NCI-H2227 (cell line): ENCODE results near the gene PRPS2.

Experiments
- DNase-seq: peaks from one replicate; lab custom pipeline; 2025; ENCODE audit not compliant: unreplicated experiment; lab: John Stamatoyannopoulos, UW

PRPS2 gene

DNA sequence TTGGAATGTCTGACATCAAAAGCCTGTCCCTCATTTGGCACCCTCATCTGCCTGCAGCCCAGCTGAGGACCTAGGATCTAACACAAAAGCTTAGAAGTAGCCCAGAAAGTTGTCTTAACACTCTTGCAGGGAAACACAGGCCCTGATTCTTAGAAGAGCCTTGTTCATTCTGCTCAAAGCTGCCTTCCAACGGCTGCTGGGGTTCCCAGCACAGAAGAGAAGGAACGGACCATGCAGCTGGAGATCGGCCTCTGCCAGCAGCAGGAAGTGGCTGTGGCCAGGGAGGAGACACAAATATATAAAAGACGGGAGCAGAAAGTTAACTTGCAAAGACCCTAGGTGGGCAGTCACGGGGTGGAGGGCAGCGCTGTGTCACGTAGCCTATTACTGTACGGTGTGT lies 20.4 kb downstream of the PRPS2 start:
- DNase-seq: no peak

DNA sequence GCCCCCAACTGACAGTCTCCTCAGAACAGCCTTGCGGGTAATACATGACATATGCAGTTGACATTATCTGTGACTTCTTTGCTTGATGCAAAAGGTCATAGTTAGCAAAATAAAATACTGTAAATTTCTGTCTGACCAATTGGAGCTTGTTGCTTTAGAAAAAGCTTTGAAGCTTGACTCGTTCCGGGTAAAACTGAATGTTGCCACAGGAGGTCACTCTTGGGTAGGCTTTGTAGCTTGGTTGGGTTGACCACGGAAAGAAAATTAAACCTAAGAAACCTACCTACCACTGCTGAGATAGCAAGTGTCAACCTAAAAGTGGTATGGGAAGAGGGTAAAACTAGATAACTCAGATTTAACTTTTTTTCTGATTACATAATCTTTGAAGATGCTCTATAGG lies 23.2 kb downstream of the PRPS2 start:
- peak; percentile 72 for DNase-seq

DNA sequence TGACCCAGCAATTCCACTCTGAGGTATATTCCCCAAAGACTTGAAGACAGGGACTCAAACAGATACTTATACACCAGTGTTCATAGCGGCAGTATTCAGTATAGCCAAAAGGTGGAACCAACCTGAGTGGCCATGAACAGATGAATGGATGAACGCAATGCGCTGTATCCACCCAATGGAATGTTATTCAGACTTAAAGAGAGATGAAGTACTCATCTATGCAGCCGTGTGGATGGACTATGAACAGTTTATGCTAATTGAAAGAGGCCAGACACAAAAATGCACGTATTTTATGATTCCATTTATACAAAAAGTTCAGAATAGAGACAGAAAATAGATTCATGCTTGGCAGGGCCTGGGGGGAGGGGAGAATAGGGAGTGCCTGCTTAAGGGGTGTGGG lies 26.3 kb downstream of the PRPS2 start:
- no peak for DNase-seq

DNA sequence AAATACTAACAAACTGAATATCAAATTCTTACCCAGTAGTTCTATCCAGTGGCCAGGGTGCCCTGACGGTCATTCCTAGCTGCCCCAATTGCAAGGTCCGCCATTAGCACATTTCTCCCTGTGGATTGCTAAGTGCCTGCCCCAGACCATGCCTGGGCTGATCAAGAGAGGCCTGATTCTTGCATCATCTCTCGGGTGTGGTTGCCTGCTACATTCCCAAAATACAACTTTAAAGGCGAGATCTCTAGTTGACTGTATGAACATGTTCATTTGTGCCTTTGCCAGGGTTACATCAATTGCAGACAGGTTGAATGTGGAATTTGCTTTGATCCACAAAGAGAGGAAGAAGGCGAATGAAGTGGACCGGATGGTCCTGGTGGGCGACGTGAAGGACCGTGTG lies 28.0 kb downstream of the PRPS2 start:
- DNase-seq: no peak

DNA sequence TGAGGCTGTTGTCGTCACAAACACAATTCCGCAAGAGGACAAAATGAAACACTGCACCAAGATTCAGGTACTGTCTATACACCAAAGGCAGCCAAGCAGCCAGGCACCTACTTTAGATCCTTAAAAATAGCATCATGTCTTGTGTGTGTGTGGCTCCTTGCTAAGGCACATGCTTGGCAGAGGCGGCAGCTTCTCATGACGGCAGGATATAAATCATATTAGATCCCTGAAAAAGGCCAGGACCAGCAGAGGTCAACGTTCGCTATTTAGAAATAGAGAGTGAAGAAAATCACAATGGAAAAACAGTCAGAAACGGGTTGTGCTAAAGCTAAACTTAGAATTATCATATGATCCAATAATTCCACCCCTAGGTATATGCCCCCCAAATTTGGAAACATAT lies 29.5 kb downstream of the PRPS2 start:
- DNase-seq: no peak

DNA sequence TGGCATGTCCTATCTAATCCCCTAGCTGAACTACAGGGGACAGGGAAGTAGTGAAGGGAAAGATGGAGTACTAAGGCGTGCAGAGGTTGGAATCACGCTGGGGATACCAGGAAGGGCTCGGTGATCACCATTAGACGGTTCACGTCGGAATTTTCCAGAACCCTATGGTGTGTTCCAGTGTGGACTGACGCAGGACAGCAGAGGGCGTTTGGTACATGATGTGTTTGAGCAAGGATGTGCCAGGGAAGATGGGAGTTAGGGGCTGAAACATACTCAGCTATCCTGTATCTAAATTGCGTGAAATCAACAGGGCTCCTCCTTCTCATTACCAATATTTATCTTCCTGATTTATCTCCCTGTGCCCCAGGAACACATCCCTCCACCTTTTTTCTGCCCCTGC lies 33.7 kb downstream of the PRPS2 start:
- DNase-seq: no peak

DNA sequence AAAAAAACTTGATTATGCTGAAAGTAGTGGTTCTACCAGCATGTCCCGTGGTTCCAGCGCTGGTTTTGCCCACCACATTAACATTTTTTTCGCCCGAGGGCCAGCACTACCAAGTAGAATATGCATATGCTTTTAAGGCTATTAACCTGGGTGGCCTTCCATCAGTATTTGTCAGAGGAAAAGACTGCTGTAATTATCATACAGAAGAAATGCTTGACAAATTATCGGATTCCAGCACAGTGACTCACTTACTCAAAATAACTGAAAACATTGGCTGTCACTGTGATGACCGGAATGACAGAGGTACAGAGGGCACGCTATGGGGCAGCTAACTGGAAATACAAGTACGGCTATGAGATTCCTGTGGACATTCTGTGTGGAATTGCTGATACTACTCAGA lies 34.6 kb downstream of the PRPS2 start:
- DNase-seq: no peak

DNA sequence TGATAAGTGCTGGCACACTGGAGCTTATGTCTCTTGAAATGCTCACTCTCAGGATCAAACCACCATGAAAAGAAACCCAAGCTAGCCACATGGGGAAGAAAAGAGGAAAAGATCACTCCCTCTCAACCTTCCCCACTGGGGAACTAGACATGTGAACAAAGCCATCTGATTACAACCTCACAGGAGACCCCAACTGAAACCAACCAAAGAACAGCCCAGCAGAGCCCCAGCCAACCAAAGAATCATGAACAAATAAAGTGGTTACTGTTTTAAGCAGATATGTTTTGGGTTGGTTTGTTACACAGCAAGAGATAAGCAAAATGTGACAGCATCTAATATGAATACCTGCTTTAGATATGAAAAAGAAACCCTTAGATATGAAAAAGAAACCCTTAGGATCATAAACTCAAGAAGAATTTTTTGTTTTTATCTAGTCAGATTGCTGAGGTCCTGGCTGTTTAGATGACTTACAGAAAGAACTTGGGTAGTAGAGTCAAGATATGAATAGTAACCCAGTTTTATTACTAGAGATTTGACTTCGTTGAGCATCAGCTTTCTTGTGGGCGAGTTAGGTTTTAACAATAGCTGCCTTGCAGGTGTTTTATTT lies 52.0 kb downstream of the PRPS2 start:
- DNase-seq: no peak

DNA sequence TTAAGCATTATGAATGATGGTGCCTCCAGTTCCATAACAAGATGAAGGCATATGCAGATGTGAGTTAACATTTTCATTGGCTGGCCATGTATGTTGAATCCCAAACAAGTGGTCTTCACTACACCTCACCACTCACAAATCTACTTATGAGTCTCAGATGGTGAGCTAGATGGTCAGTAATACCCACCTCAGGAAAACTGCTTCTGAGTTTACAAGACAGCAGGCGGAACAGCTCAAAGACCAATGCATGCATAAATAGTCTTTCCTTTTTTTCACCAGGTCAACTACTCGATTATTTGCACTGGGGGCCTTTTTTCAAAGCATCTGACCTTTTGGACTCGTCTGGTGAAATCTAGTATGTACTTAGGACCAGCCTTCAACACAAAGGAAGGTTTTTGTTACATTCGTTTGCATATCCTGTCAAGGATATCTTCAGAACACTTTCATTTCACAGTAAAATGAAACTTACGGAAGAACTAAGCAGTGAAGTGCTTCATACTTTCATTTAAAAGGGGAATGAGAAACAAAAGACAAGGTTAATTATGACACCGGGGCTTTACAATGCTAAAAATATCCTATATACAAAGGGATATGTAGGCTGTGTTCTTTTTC lies 52.6 kb downstream of the PRPS2 start:
- DNase-seq: no peak

DNA sequence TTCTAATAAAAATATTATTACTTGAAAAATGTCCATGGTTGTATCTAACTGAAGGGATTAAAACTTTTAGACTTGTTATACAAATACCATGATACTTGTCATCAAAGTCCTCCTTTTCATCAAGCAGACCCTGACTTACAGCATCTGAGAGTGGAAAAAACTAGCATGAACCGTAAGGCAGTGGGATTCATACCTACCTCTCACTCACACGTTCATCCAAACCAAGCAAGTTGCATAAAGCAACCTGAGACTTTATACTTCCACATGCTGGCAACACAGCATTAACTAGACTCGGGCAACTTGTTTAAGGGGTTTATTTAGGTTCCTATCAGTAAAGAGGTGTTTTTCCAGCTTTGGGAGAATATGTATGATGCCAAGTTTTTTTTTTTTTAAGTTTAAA lies 53.1 kb downstream of the PRPS2 start:
- no peak for DNase-seq

DNA sequence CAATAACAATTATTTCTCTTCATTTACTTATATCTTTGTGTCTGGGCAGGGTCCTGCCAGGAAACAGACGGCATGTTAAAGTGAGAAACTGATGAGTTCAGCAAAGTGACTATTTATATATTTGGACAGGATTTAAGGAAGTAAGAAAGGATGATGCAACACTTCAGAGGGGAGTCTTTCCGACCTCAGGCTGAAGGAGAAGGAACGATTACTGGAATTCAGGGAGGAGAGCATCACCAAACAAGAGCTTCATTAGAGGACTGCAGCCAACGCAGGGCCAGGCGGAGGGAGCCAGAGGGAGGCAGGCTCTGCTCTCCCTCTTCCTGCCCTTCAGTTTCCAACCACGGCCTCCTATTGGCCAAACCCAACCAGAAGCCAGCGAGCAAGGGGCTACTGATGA lies 74.1 kb downstream of the PRPS2 start:
- no peak for DNase-seq

DNA sequence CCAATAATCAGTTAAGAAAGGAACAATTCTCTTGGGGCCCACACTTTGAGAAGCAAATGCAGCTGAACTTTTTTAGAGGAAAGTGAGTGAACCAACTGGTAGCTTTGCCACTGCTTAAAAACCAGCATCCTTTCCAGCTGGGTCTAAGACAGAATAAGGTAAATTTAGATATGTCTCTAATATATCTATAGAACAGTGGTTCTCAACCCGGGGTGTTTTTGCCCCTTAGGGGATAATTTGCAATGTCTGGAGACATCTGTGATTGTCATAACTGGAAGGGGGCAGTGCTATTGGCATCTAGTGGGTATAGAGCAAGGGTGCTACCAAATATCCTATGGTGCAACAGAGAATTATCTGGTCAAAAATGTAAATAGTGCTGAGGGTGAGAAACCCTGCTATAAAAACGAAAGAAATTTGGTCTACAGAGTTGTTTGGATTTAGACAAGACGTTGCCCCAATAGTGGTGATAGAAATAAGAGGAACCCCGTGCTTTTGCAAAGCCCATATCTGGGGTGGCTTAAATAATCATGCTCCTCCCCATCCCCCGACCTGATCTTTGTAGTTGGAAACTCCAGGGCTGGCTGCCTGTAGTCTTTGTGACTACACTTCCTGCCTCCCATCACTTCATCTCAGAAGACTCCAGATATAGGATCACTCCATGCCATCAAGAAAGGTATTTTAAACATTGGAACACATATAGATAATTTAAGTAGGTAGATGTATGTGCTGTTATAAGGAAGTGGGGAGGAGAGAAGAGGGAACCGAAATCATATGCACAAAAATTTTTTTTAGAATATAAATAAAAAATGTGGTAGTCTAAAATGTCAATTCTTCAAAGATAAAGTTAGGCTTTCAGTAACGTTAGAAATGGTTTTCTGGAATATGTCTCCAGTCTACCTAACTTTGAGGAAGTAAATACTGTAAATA lies 75.5 kb downstream of the PRPS2 start, which contains the start of gene TLR7:
TLR7 (plus strand) TSS at position 622 of the 927 bp plus-strand sequence. CDS start 507 bp downstream, outside the sequence.
- DNase-seq: no peak

DNA sequence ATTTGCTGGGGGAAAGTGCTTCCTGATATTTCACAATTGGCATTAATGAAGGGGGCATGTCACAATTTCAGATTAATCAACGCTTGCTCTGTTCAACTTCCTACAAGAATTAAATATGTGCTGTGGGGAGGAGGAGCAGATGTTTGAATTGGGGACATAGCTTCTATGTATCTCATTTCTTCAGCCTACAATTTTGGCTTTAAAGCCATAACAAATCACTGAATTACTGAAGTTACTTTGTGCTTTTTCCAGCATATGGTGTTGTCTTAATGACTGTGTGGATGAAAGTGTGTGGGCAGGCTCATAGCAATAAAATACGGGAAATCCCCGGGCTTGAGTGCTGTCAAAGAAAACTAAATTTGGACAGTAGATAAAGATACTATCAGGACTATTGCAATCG lies 76.5 kb downstream of the PRPS2 start:
- no peak for DNase-seq

DNA sequence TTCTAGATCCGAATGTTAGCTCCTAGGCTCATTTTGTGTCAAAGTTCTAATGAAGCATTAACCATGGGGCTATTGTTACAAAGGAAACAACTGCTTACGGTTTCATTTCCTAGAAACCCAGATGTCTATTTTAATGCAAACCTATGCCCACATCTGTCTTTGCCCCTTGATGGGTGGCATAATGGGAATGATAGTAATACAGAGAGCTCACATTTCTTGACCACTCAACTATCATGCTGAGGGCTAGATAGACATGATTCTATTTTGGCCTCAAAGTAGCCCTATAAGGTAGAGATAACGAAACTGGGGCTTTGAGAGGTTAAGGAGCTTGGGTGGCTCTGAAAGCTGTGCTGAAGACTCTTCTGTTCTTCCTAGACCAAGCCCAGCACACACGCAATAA lies 77.5 kb downstream of the PRPS2 start:
- no peak for DNase-seq

DNA sequence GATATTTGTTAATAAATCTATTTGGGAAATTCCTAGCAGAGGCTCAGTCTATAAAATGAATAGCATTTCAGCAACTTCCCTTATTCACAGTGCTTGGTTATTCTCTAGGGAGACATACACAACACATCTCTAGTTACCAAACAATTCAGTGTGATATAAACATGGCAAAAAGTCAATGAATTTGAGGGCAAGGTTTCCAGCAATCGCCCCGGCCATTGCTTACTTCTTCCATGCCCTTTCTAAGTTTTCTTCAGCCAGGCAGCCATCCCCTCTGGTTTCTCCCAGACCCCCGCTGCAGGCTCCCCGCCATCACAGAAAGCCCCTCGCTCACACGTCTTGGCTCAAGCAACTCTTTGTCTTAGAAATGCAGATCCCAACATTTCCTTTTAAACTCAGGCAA lies 80.0 kb downstream of the PRPS2 start:
- DNase-seq: no peak

DNA sequence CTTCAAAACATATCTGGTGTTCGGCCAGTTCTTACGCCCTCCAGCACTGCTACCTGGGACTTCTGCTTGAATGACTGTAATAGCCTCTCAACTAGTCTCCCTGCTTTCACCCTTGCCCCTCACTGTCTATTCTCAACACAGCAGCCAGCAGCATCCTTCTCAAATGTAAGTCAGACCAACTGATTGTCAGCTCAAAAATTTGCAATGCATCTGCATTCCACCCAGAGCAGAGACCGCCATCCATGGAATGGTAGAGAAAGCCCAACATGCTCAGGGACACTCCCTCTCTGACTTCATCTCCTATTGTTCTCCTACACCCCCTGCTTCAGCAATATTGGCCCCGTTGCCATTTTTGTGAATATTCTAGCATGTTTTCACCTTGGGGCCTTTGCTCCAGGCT lies 81.5 kb downstream of the PRPS2 start:
- no peak for DNase-seq
